ENCODE measurements around the gene SUPT4H1. TPM values are rescaled to one million over a fixed set of nuclear protein-coding genes. Genes with fewer than 3 reads are reported as not detected.

Gene SUPT4H1
- total RNA-seq, 1 experiment from 2014 or later = 109 TPM

DNA sequence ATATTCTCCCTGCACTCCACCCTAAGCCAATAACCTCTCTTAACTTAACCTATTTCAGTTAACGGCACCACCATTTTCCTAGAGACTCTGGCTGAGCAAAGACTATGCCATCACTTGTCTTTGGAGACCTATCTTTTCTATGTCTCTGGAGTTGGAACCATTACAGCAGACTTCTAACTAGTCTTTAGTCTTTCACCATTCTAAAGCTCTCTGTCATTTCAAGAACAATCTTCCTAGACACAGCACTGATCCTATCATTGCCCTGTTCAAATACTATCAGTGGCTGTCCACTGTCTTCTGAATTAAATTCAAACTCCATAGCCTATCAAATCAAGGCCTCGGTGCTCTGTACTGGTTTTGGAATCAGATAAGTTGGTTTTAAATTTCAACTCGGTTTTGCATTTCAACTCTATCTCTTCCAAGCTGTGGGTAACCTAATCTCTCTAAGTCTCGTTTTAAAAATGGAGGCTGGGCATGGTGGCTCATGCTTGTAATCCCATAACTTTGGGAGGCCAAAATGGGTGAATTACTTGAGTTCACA is 33.4 kb upstream of the SUPT4H1 start:
- Mint-ChIP-seq H3K4me1 (peaks cover 29 to 31% of the 10 kb centered on the region in 2 experiments), H3K9me3 (no peaks in the 10 kb centered on the region), H3K27ac (no peak overlapping the region), H3K4me3 (no peak overlapping the region), H3K27me3 (ENCODE audit: low read depth) (no peaks in the 10 kb centered on the region), H3K36me3 (ENCODE audit: insufficient read depth in 1 of 3, low read depth in 3 of 3) (no peaks in the 10 kb centered on the region)
- Histone ChIP-seq H3K4me2 (ENCODE audit: insufficient read depth, insufficient read length, low read length) (no peak overlapping the region), H3K56ac (ENCODE audit: insufficient read length, low read depth, low read length) (no peak overlapping the region), H3K23ac (ENCODE audit: insufficient read length, low read depth, low read length) (no peak overlapping the region), H3K79me2 (ENCODE audit: insufficient read depth, low read length) (no peaks in the 10 kb centered on the region), H2BK15ac (ENCODE audit: low read depth, low read length) (no peak overlapping the region), H2BK120ac (ENCODE audit: low read depth, low read length, poor library complexity, severe bottlenecking) (no peak overlapping the region), H3K4me1 (ENCODE audit: insufficient read depth, low read length) (peaks cover 9% of the 10 kb centered on the region), H2AK5ac (ENCODE audit: insufficient read length, low read length) (no peak overlapping the region), H4K8ac (replicated peaks; ENCODE audit: insufficient read length, low read depth, low read length) (no peak overlapping the region), H3K9ac (ENCODE audit: extremely low read depth, insufficient read length, low read length) (no peak overlapping the region), H2AFZ (ENCODE audit: low read length) (no peak overlapping the region), H3T11ph (ENCODE audit: low read length) (no peak overlapping the region), H2BK5ac (ENCODE audit: insufficient read length, low read length) (no peak overlapping the region), H4K91ac (ENCODE audit: insufficient read length, low read depth, low read length) (no peak overlapping the region), H3K27ac (ENCODE audit: insufficient read length, low read depth, low read length) (no peak overlapping the region), H2BK12ac (ENCODE audit: insufficient read length, low read depth, low read length) (no peak overlapping the region), H3K9me3 (ENCODE audit: control insufficient read depth, low read depth, low read length) (no peaks in the 10 kb centered on the region), H4K5ac (ENCODE audit: insufficient read length, low read depth, low read length) (no peak overlapping the region), H3K27me3 (ENCODE audit: insufficient read depth, low read length) (no peaks in the 10 kb centered on the region), H3K23me2 (ENCODE audit: insufficient read length, low read depth, low read length, poor library complexity, severe bottlenecking) (no peaks in the 10 kb centered on the region), H4K20me1 (ENCODE audit: control insufficient read depth, insufficient read depth, insufficient read length) (no peaks in the 10 kb centered on the region), H2BK20ac (ENCODE audit: low read depth, low read length, poor library complexity, severe bottlenecking) (no peak overlapping the region), H3K4ac (ENCODE audit: low read depth, low read length) (no peak overlapping the region), H3K79me1 (ENCODE audit: insufficient read depth, low read depth, low read length, poor library complexity, severe bottlenecking) (no peaks in the 10 kb centered on the region), H3K18ac (ENCODE audit: insufficient read length, low read depth, low read length) (no peak overlapping the region), H3K14ac (ENCODE audit: insufficient read depth, low read length) (no peak overlapping the region)
- no peak for TF ChIP-seq CTCF (conservative IDR thresholded peaks at IDR 0.05)
- DNase-seq = no peak
- WGBS (ENCODE audit: extremely low coverage, insufficient read length, low lambda C conversion rate) = no CpG with 5 or more reads among the region's 4 CpGs

All from H9 (cell line).